Neural cell (in vitro differentiated cells): ENCODE data around the gene CEACAM3. TPM values are rescaled to one million over a fixed set of nuclear protein-coding genes. Genes with fewer than 3 reads are reported as not detected.

Experiments
- H2AFZ ChIP-seq: fragments of 200-600, 300-800 bp; sonication (generic), shearing (Covaris generic); 2 replicates; pipeline ENCODE4 v1.6.0; 2014; ENCODE audit warnings: low read depth, mild to moderate bottlenecking, antibody characterized with exemption, low read length, moderate library complexity
- H3F3A ChIP-seq: fragments of 200-600 bp; shearing (Covaris generic); 2 replicates; pipeline ENCODE4 v1.6.1; 2016; ENCODE audit warnings: mild to moderate bottlenecking, moderate library complexity, mixed read lengths, antibody characterized with exemption, low read length; ENCODE audit not compliant: insufficient read depth, poor library complexity, severe bottlenecking
- H3K27ac ChIP-seq: fragments of 200-600, 300-800 bp; sonication (generic), shearing (Covaris generic); 2 replicates; pipeline ENCODE4 v1.5.1; 2014; ENCODE audit warnings: mild to moderate bottlenecking, low read length, moderate library complexity
- H3K27me3 ChIP-seq: fragments of 300-800, 200-600 bp; sonication (generic), shearing (Covaris generic); 2 replicates; pipeline ENCODE4 v1.6.0; 2014; ENCODE audit warnings: mild to moderate bottlenecking, low read depth, low read length, moderate library complexity; ENCODE audit not compliant: insufficient read depth
- H3K36me3 ChIP-seq: fragments of 300-800, 200-600 bp; sonication (generic), shearing (Covaris generic); 2 replicates; pipeline ENCODE4 v1.5.1; 2014; ENCODE audit warnings: mild to moderate bottlenecking, antibody characterized with exemption, low read length, moderate library complexity; ENCODE audit not compliant: insufficient read depth
- H3K4me2 ChIP-seq: fragments of 300-800, 200-600 bp; sonication (generic), shearing (Covaris generic); 2 replicates; pipeline ENCODE4 v1.6.0; 2014; ENCODE audit warnings: mild to moderate bottlenecking, low read length
- H3K4me3 ChIP-seq: fragments of 300-800, 200-600 bp; sonication (generic), shearing (Covaris generic); 2 replicates; pipeline ENCODE4 v1.5.1; 2014; ENCODE audit warnings: mild to moderate bottlenecking, low read length, moderate library complexity
- H3K79me2 ChIP-seq: fragments of 200-600 bp; shearing (Covaris generic); replicated peaks from 2 replicates; pipeline ENCODE4 v1.6.0; 2014; ENCODE audit warnings: mild to moderate bottlenecking, low read length, moderate library complexity; ENCODE audit not compliant: insufficient read depth
- H3K9ac ChIP-seq: fragments of 300-800, 200-600 bp; sonication (generic), shearing (Covaris generic); 2 replicates; pipeline ENCODE4 v1.6.1; 2016; ENCODE audit warnings: mild to moderate bottlenecking, low read length, mixed read lengths
- H3K9me2 ChIP-seq: fragments of 200-600 bp; shearing (Covaris generic); 2 replicates; pipeline ENCODE4 v1.6.1; 2016; ENCODE audit warnings: mild to moderate bottlenecking, low read length, mixed read lengths; ENCODE audit not compliant: insufficient read depth
- H3K9me3 ChIP-seq: fragments of 200-600, 300-800 bp; sonication (generic), shearing (Covaris generic); 2 replicates; pipeline ENCODE4 v1.6.1; 2016; ENCODE audit warnings: mild to moderate bottlenecking, mixed run types, low read length, moderate library complexity, mixed read lengths
- H4K20me1 ChIP-seq: fragments of 200-600 bp; shearing (Covaris generic); 2 replicates; pipeline ENCODE4 v1.6.1; 2016; ENCODE audit warnings: mild to moderate bottlenecking, mixed run types; ENCODE audit not compliant: insufficient read depth
- CTCF ChIP-seq: fragments of 450-650 bp; IDR thresholded peaks from 2 replicates; pipeline ENCODE4 v1.5.1; 2014; ENCODE audit warnings: antibody characterized with exemption, mild to moderate bottlenecking, moderate library complexity; ENCODE audit not compliant: poor library complexity, severe bottlenecking
- EP300 ChIP-seq: fragments of 450-650 bp; conservative IDR thresholded peaks from 2 replicates; pipeline ENCODE4 v1.6.1; 2014; ENCODE audit warnings: antibody characterized with exemption, mild to moderate bottlenecking, moderate library complexity; ENCODE audit not compliant: poor library complexity, severe bottlenecking
- EZH2 ChIP-seq: fragments of 200-600, 300-800 bp; shearing (Covaris generic), sonication (generic); IDR thresholded peaks from 2 replicates; pipeline ENCODE4 v1.6.1; 2014; ENCODE audit warnings: antibody characterized with exemption, low read length, borderline replicate concordance, mild to moderate bottlenecking; ENCODE audit not compliant: insufficient read depth, poor library complexity, severe bottlenecking
- MXI1 ChIP-seq: fragments of 450-650 bp; conservative IDR thresholded peaks from 2 replicates; pipeline ENCODE4 v1.6.1; 2014; ENCODE audit warnings: antibody characterized with exemption, mild to moderate bottlenecking; ENCODE audit not compliant: poor library complexity, severe bottlenecking
- POLR2AphosphoS5 ChIP-seq: IDR thresholded peaks from 2 replicates; pipeline ENCODE4 v1.6.1; 2012
- RAD21 ChIP-seq: fragments of 450-650 bp; conservative IDR thresholded peaks from 2 replicates; pipeline ENCODE4 v1.6.1; 2014; ENCODE audit warnings: antibody characterized with exemption, mild to moderate bottlenecking, moderate library complexity
- REST ChIP-seq: IDR thresholded peaks from 2 replicates; pipeline ENCODE4 v1.6.1; 2012; ENCODE audit warnings: borderline replicate concordance
- SMC3 ChIP-seq: fragments of 450-650 bp; conservative IDR thresholded peaks from 2 replicates; pipeline ENCODE4 v1.6.1; 2014; ENCODE audit warnings: antibody characterized with exemption, mild to moderate bottlenecking, moderate library complexity; ENCODE audit not compliant: poor library complexity
- TAF1 ChIP-seq: IDR thresholded peaks from 2 replicates; pipeline ENCODE4 v1.6.1; 2012; ENCODE audit warnings: low read depth
- polyA plus RNA-seq: library from polyadenylated mRNA; depleted of rRNA; stranded (reverse); fragments of >200 nt; gene quantifications from 2 replicates; pipeline ENCODE4 v1.2.3, GENCODE V29; 2014

Gene CEACAM3
- polyA plus RNA-seq, 1 donor from 2014 or later = not detected

- Histone ChIP-seq H3K27me3 (peaks cover 3% of the 10 kb centered on the region), H3F3A (no peaks in the 10 kb centered on the region), H3K27ac (no peak overlapping the region), H3K4me3 (no peak overlapping the region), H3K36me3 (no peaks in the 10 kb centered on the region), H4K20me1 (no peaks in the 10 kb centered on the region), H3K79me2 (no peaks in the 10 kb centered on the region), H2AFZ (no peak overlapping the region), H3K9ac (no peak overlapping the region), H3K9me2 (no peaks in the 10 kb centered on the region), H3K9me3 (no peaks in the 10 kb centered on the region), H3K4me2 (no peak overlapping the region)
- TF ChIP-seq TAF1 = no peak
These were observed 52.7 kb downstream of the CEACAM3 start for GRCh38 chr19:41849067-41849466.

- Histone ChIP-seq H4K20me1 (no peaks in the 10 kb centered on the region), H3K27me3 (peaks cover 3% of the 10 kb centered on the region), H3K4me2 (no peak overlapping the region), H3K9me3 (no peaks in the 10 kb centered on the region), H3K9me2 (no peaks in the 10 kb centered on the region), H3F3A (no peaks in the 10 kb centered on the region), H3K4me3 (no peak overlapping the region), H3K27ac (no peak overlapping the region), H3K36me3 (no peaks in the 10 kb centered on the region), H3K9ac (no peak overlapping the region), H2AFZ (no peak overlapping the region), H3K79me2 (no peaks in the 10 kb centered on the region)
- TF ChIP-seq TAF1 (no peak), EZH2 (no peak), POLR2AphosphoS5 (no peak), RAD21 (no peak), REST (no peak), MXI1 (no peak), EP300 (no peak), CTCF (no peak), SMC3 (no peak)
These were observed 54.0 kb downstream of the CEACAM3 start for GRCh38 chr19:41850381-41850780.

GRCh38 chr19:41851456-41851855, 55.1 kb downstream of the CEACAM3 start:
- Histone ChIP-seq H4K20me1 (no peaks in the 10 kb centered on the region), H3K36me3 (no peaks in the 10 kb centered on the region), H2AFZ (no peak overlapping the region), H3F3A (no peaks in the 10 kb centered on the region), H3K4me2 (no peak overlapping the region), H3K27me3 (peaks cover 3% of the 10 kb centered on the region), H3K9me2 (no peaks in the 10 kb centered on the region), H3K9ac (no peak overlapping the region), H3K79me2 (no peaks in the 10 kb centered on the region), H3K9me3 (no peaks in the 10 kb centered on the region), H3K27ac (no peak overlapping the region), H3K4me3 (no peak overlapping the region)
- TF ChIP-seq REST = no peak
- TF ChIP-seq RAD21 = no peak
- TF ChIP-seq MXI1 = no peak
- no peak for TF ChIP-seq SMC3
- TF ChIP-seq TAF1 = no peak
- no peak for TF ChIP-seq CTCF
- no peak for TF ChIP-seq EZH2
- no peak for TF ChIP-seq POLR2AphosphoS5
- no peak for TF ChIP-seq EP300
